HEK293T (cell line): ENCODE data around the gene ULK3.

Experiments used
- CTCF ChIA-PET: fragments of 350-600 bp; formaldehyde crosslinking; extraction: SDS; loops from one replicate; lab custom pipeline; 2021; ENCODE audit warnings: antibody characterized with exemption, inconsistent platforms; lab: Yijun Ruan, JAX
- POLR2A ChIA-PET: fragments of 350-600 bp; formaldehyde crosslinking; extraction: SDS; loops from one replicate; lab custom pipeline; 2020; ENCODE audit warnings: antibody characterized with exemption, inconsistent platforms; lab: Yijun Ruan, JAX
- DNase-seq: peaks from one replicate; pipeline ENCODE4 v3.0.0; 2012; ENCODE audit warnings: mixed read lengths; ENCODE audit errors: extremely low spot score
- ARNT ChIP-seq: fragments of 450-650 bp; IDR thresholded peaks from 2 replicates; pipeline ENCODE4 v1.6.1; 2017; ENCODE audit warnings: mild to moderate bottlenecking
- BHLHE40 ChIP-seq: fragments of 450-650 bp; IDR thresholded peaks from 2 replicates; pipeline ENCODE4 v1.6.1; 2016; ENCODE audit warnings: mild to moderate bottlenecking, moderate library complexity, borderline replicate concordance
- CTBP1 ChIP-seq: fragments of 450-650 bp; IDR thresholded peaks from 2 replicates; pipeline ENCODE4 v1.6.1; 2016; ENCODE audit warnings: borderline replicate concordance
- ELF4 ChIP-seq: fragments of 450-650 bp; IDR thresholded peaks from 2 replicates; pipeline ENCODE4 v1.6.1; 2017; ENCODE audit warnings: antibody characterized with exemption
- FOXA1 ChIP-seq: fragments of 450-650 bp; IDR thresholded peaks from 2 replicates; pipeline ENCODE4 v1.6.1; 2016; ENCODE audit warnings: mild to moderate bottlenecking
- FOXK2 ChIP-seq: fragments of 450-650 bp; IDR thresholded peaks from 2 replicates; pipeline ENCODE4 v1.6.1; 2016; ENCODE audit warnings: mild to moderate bottlenecking
- FOXM1 ChIP-seq: fragments of 450-650 bp; IDR thresholded peaks from 2 replicates; pipeline ENCODE4 v1.6.1; 2017; ENCODE audit warnings: mild to moderate bottlenecking, borderline replicate concordance
- HDGF ChIP-seq: fragments of 450-650 bp; IDR thresholded peaks from 2 replicates; pipeline ENCODE4 v1.6.1; 2017; ENCODE audit warnings: antibody characterized with exemption, borderline replicate concordance
- L3MBTL2 ChIP-seq: fragments of 450-650 bp; conservative IDR thresholded peaks from 2 replicates; pipeline ENCODE4 v1.6.1; 2016; ENCODE audit warnings: mild to moderate bottlenecking
- LEF1 ChIP-seq: fragments of 450-650 bp; IDR thresholded peaks from 2 replicates; pipeline ENCODE4 v1.6.1; 2017; ENCODE audit warnings: mild to moderate bottlenecking, borderline replicate concordance
- NFRKB ChIP-seq: fragments of 450-650 bp; IDR thresholded peaks from 2 replicates; pipeline ENCODE4 v1.6.1; 2016; ENCODE audit warnings: mild to moderate bottlenecking, moderate library complexity
- PKNOX1 ChIP-seq: fragments of 450-650 bp; IDR thresholded peaks from 2 replicates; pipeline ENCODE4 v1.6.1; 2016
- SP1 ChIP-seq: fragments of 450-650 bp; IDR thresholded peaks from 2 replicates; pipeline ENCODE4 v1.6.1; 2017
- SUZ12 ChIP-seq: fragments of 450-650 bp; IDR thresholded peaks from 2 replicates; pipeline ENCODE4 v1.6.1; 2016; ENCODE audit warnings: mild to moderate bottlenecking
- TARDBP ChIP-seq: fragments of 450-650 bp; IDR thresholded peaks from 2 replicates; pipeline ENCODE4 v1.6.1; 2016
- ZNF384 ChIP-seq: fragments of 450-650 bp; IDR thresholded peaks from 2 replicates; pipeline ENCODE4 v1.6.1; 2016

The ULK3 gene

GRCh38 chr15:74843445-74843828 is 481 bp upstream of the ULK3 start:
- TF ChIP-seq BHLHE40, result no peak
- DNase-seq, result no peak
- CTCF ChIA-PET, result interaction anchor here (0.8 to 1.8 kb wide), 5 partner anchors 56 to 108 kb away, joined by 3 to 8 read pairs (median 3); no protein-coding TSS in a partner anchor
- POLR2A ChIA-PET, result interaction anchor here (1.0 to 4.4 kb wide), 13 partner anchors 13 to 114 kb away, joined by 3 to 25 read pairs (median 4); partner anchors contain the start of genes COX5A, FAM219B, MPI and RPP25

- POLR2A ChIA-PET, result interaction anchor here (0.6 to 4.4 kb wide), 17 partner anchors 10 to 115 kb away, joined by 3 to 25 read pairs (median 4); partner anchors contain the start of genes FAM219B, MPI and RPP25
- TF ChIP-seq TARDBP (no peak), ARNT (no peak), BHLHE40 (no peak), ZNF384 (no peak), CTBP1 (no peak), PKNOX1 (no peak), ELF4 (no peak), SUZ12 (no peak), SP1 (no peak), L3MBTL2 (no peak), FOXA1 (no peak), FOXK2 (no peak), NFRKB (no peak), LEF1 (no peak), FOXM1 (no peak)
- no peak for DNase-seq
- CTCF ChIA-PET, result interaction anchor here (0.6 to 1.8 kb wide), 4 partner anchors 37 to 110 kb away, joined by 3 to 8 read pairs (median 3); no protein-coding TSS in a partner anchor
Measured at GRCh38 chr15:74841891-74842373, 1.0 kb downstream of the ULK3 start.

- ChIA-PET POLR2A (interaction anchor here (0.5 to 4.4 kb wide), 4 partner anchors 29 to 139 kb away, joined by 3 to 25 read pairs (median 6); partner anchors contain the start of gene FAM219B), CTCF (interaction anchor here (0.6 to 1.0 kb wide), 3 partner anchors 38 to 109 kb away, joined by 3 to 6 read pairs (median 3); no protein-coding TSS in a partner anchor)
- TF ChIP-seq NFRKB, result no peak
- TF ChIP-seq FOXA1, result no peak
- TF ChIP-seq FOXM1, result no peak
- TF ChIP-seq ARNT, result no peak
- TF ChIP-seq TARDBP, result no peak
- TF ChIP-seq L3MBTL2, result no peak
- no peak for TF ChIP-seq HDGF
- no peak for DNase-seq
Measured at GRCh38 chr15:74840851-74841775, 1.8 kb downstream of the ULK3 start.

GRCh38 chr15:74839526-74840395 is 3.2 kb downstream of the ULK3 start:
- ChIA-PET POLR2A (interaction anchor here (0.9 to 4.4 kb wide), 3 partner anchors 50 to 99 kb away, joined by 3 to 25 read pairs (median 4); partner anchors contain the start of genes COX5A, FAM219B and MPI), CTCF (interaction anchor here (0.6 to 1.3 kb wide), 3 partner anchors 62 to 208 kb away, joined by 3 to 6 read pairs (median 4); no protein-coding TSS in a partner anchor)
- DNase-seq, result no peak
- TF ChIP-seq PKNOX1, result no peak
- TF ChIP-seq SP1, result no peak
- TF ChIP-seq NFRKB, result no peak
- no peak for TF ChIP-seq FOXK2
- no peak for TF ChIP-seq SUZ12
- TF ChIP-seq CTBP1, result no peak
- TF ChIP-seq LEF1, result no peak
- no peak for TF ChIP-seq TARDBP
- no peak for TF ChIP-seq L3MBTL2
- TF ChIP-seq ZNF384, result no peak
- no peak for TF ChIP-seq BHLHE40
- TF ChIP-seq FOXA1, result no peak

- TF ChIP-seq LEF1 (no peak), ZNF384 (no peak), SP1 (no peak), ELF4 (no peak)
- no peak for DNase-seq
- POLR2A ChIA-PET, result interaction anchor here (0.9 kb wide), 1 partner anchor 51 kb away, joined by 5 read pairs; the partner anchor contains the start of gene MPI
- CTCF ChIA-PET, result interaction anchor here (1.0 to 1.3 kb wide), 3 partner anchors 63 to 207 kb away, joined by 3 to 7 read pairs (median 4); no protein-coding TSS in a partner anchor
Measured at GRCh38 chr15:74838746-74839525, 4.0 kb downstream of the ULK3 start.
